Islet precursor cell (in vitro differentiated cells): Measurements from ENCODE around the gene FHAD1.
"Not testable (repeated sequence)": the region's sequence is repeated elsewhere in the genome, so short reads cannot be mapped to it uniquely, and the experiment has no call there.

ENCODE experiments used
- DNase-seq: peaks from one replicate; pipeline ENCODE4 v3.0.0-alpha.2; 2018

Gene FHAD1

GRCh38 chr1:15424146-15424667, 177.2 kb downstream of the FHAD1 start:
- DNase-seq: peak; percentile 47

- DNase-seq: no peak
These were observed 178.0 kb downstream of the FHAD1 start for GRCh38 chr1:15424981-15425380.

GRCh38 chr1:15425521-15425920, 178.5 kb downstream of the FHAD1 start:
- no peak for DNase-seq

GRCh38 chr1:15425958-15426357, 178.9 kb downstream of the FHAD1 start:
- peak; percentile 47 for DNase-seq

GRCh38 chr1:15426492-15427279, 179.7 kb downstream of the FHAD1 start:
- peak; percentile 64 for DNase-seq

GRCh38 chr1:15427280-15427666, 180.2 kb downstream of the FHAD1 start:
- DNase-seq: no peak

GRCh38 chr1:15428252-15428651, 181.2 kb downstream of the FHAD1 start:
- not testable (repeated sequence) for DNase-seq

GRCh38 chr1:15428815-15429435, 181.9 kb downstream of the FHAD1 start:
- peak; percentile 48 for DNase-seq

- no peak for DNase-seq
These were observed 182.7 kb downstream of the FHAD1 start for GRCh38 chr1:15429701-15430149.

- DNase-seq: peak; percentile 81
These were observed 184.0 kb downstream of the FHAD1 start for GRCh38 chr1:15430787-15431570.

GRCh38 chr1:15431571-15431948, 184.5 kb downstream of the FHAD1 start:
- DNase-seq: peak; percentile 35

GRCh38 chr1:15432324-15432723, 185.3 kb downstream of the FHAD1 start:
- no peak for DNase-seq

GRCh38 chr1:15433471-15433870, 186.4 kb downstream of the FHAD1 start:
- no peak for DNase-seq

- not testable (repeated sequence) for DNase-seq
These were observed 187.7 kb downstream of the FHAD1 start for GRCh38 chr1:15434739-15435138.

- DNase-seq: no peak
These were observed 188.4 kb downstream of the FHAD1 start for GRCh38 chr1:15435239-15436077.

GRCh38 chr1:15436881-15437442, 189.9 kb downstream of the FHAD1 start:
- DNase-seq: no peak

- no peak for DNase-seq
These were observed 192.3 kb downstream of the FHAD1 start for GRCh38 chr1:15439325-15439724.

GRCh38 chr1:15440357-15440756, 193.3 kb downstream of the FHAD1 start:
- DNase-seq: no peak

- no peak for DNase-seq
These were observed 194.2 kb downstream of the FHAD1 start for GRCh38 chr1:15441247-15441646.

- no peak for DNase-seq
These were observed 195.1 kb downstream of the FHAD1 start for GRCh38 chr1:15442119-15442518.

GRCh38 chr1:15442759-15443158, 195.7 kb downstream of the FHAD1 start:
- DNase-seq: no peak

- DNase-seq: no peak
These were observed 196.3 kb downstream of the FHAD1 start for GRCh38 chr1:15443281-15443680.
